Stomach (tissue), 4 donors: ENCODE measurements around the gene E4F1.

Experiments
- EP300 ChIP-seq: sonication (generic); formaldehyde crosslinking; IDR thresholded peaks from one replicate; pipeline ENCODE4 v1.6.1; 2017; ENCODE audit warnings: antibody characterized with exemption
- POLR2A ChIP-seq, 4 donors: fragments of 450-650 bp; IDR thresholded peaks; one replicate each; pipeline ENCODE4 v1.6.1; 2016; ENCODE audit warnings: antibody characterized with exemption in 4 of 4, control low read depth in 2 of 4, mild to moderate bottlenecking in 1 of 4, moderate library complexity in 1 of 4
- POLR2AphosphoS5 ChIP-seq, 3 donors: sonication (generic); formaldehyde crosslinking; IDR thresholded peaks; one replicate each; pipeline ENCODE4 v1.6.1; 2016; ENCODE audit warnings: antibody characterized with exemption in 3 of 3
- TF ChIP-seq, protein P1 (sequence below), 7 experiments: fragments of 450-650 bp in 4 of 7; fragments of 200-600 bp in 3 of 7; sonication (generic) in 3 of 7; IDR thresholded peaks; one replicate each; pipeline ENCODE4 v1.5.1; 2016 to 2019; ENCODE audit warnings: antibody characterized with exemption in 7 of 7, control low read depth in 2 of 7, mild to moderate bottlenecking in 1 of 7

DNA sequence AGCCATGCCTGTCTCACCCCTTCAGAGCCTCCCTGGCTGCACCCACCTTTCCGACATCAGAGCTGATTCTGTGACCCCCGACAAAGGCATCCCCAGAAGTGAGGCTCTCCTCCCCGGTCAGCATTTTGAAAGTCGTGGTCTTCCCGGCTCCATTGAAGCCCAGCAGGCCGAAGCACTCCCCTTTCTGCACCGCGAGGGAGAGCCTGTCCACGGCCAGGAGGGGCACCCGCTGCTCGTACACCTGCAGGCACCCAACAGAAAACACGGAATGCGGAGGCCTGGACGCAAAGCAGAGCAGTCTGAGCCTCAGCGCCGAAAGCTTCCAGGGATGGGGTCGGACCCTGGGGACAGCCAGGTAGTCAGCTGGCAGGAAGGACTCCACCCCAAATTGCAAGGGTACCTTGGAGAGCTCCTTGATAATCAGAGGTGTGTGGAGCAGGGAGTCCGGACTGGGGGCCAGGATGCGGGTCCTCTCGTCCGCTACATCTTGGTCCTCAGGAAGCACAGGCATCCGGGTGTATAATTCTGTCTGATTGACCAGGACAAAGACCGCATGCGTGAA, 57.7 kb downstream of the E4F1 start:
- TF ChIP-seq, protein P1, sequence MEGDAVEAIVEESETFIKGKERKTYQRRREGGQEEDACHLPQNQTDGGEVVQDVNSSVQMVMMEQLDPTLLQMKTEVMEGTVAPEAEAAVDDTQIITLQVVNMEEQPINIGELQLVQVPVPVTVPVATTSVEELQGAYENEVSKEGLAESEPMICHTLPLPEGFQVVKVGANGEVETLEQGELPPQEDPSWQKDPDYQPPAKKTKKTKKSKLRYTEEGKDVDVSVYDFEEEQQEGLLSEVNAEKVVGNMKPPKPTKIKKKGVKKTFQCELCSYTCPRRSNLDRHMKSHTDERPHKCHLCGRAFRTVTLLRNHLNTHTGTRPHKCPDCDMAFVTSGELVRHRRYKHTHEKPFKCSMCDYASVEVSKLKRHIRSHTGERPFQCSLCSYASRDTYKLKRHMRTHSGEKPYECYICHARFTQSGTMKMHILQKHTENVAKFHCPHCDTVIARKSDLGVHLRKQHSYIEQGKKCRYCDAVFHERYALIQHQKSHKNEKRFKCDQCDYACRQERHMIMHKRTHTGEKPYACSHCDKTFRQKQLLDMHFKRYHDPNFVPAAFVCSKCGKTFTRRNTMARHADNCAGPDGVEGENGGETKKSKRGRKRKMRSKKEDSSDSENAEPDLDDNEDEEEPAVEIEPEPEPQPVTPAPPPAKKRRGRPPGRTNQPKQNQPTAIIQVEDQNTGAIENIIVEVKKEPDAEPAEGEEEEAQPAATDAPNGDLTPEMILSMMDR (IDR thresholded peaks at IDR 0.05) = no peak
- TF ChIP-seq POLR2A (IDR thresholded peaks at IDR 0.05) = no peak
- no peak for TF ChIP-seq EP300
- TF ChIP-seq POLR2AphosphoS5 (IDR thresholded peaks at IDR 0.05) = no peak
